Measurements from ENCODE around the gene TDRD6. TPM values are rescaled to one million over a fixed set of nuclear protein-coding genes. Genes with fewer than 3 reads are reported as not detected.
"Not testable (repeated sequence)": the region's sequence is repeated elsewhere in the genome, so short reads cannot be mapped to it uniquely, and the experiment has no call there.

TDRD6 gene
- total RNA-seq, 1 donor from 2014 or later = 0.52 TPM

- Histone ChIP-seq H3K27ac (ENCODE audit: low read depth, low read length) (no peak overlapping the region), H3K4me1 (ENCODE audit: control insufficient read depth in 3 of 3, insufficient read depth in 3 of 3, low read length in 3 of 3) (no peaks in the 10 kb centered on the region), H3K27me3 (ENCODE audit: control insufficient read depth in 3 of 3, insufficient read depth in 3 of 3, low read length in 3 of 3) (peaks cover 0 to 6% (median 6%) of the 10 kb centered on the region in 3 donors), H3K4me3 (ENCODE audit: low read length in 3 of 3) (no peak overlapping the region), H3K36me3 (ENCODE audit: control insufficient read depth in 3 of 3, insufficient read depth in 3 of 3, low read length in 3 of 3) (no peaks in the 10 kb centered on the region), H3K9ac (ENCODE audit: low read depth in 1 of 3, low read length in 3 of 3) (no peak overlapping the region), H3K9me3 (ENCODE audit: control insufficient read depth in 3 of 3, low read length in 3 of 3) (no peaks in the 10 kb centered on the region)
Observed at GRCh38 chr6:46741910-46742309, 54.2 kb downstream of the TDRD6 start.

GRCh38 chr6:46743425-46744158 lies 55.9 kb downstream of the TDRD6 start:
- Histone ChIP-seq H3K9ac (ENCODE audit: low read depth in 1 of 3, low read length in 3 of 3) (no peak overlapping the region), H3K9me3 (ENCODE audit: control insufficient read depth in 3 of 3, low read length in 3 of 3) (no peaks in the 10 kb centered on the region), H3K4me3 (ENCODE audit: low read length in 3 of 3) (no peak overlapping the region), H3K27ac (ENCODE audit: low read depth, low read length) (no peak overlapping the region), H3K4me1 (ENCODE audit: control insufficient read depth in 3 of 3, insufficient read depth in 3 of 3, low read length in 3 of 3) (no peaks in the 10 kb centered on the region), H3K27me3 (ENCODE audit: control insufficient read depth in 3 of 3, insufficient read depth in 3 of 3, low read length in 3 of 3) (peaks cover 0 to 3% (median 0%) of the 10 kb centered on the region in 3 donors), H3K36me3 (ENCODE audit: control insufficient read depth in 3 of 3, insufficient read depth in 3 of 3, low read length in 3 of 3) (no peaks in the 10 kb centered on the region)

- H3K36me3 ChIP-seq (ENCODE audit: control insufficient read depth in 3 of 3, insufficient read depth in 3 of 3, low read length in 3 of 3); H3K4me1 ChIP-seq (ENCODE audit: control insufficient read depth in 3 of 3, insufficient read depth in 3 of 3, low read length in 3 of 3); H3K4me3 ChIP-seq (ENCODE audit: low read length in 3 of 3); H3K27ac ChIP-seq (ENCODE audit: low read depth, low read length); H3K9me3 ChIP-seq (ENCODE audit: control insufficient read depth in 3 of 3, low read length in 3 of 3); H3K9ac ChIP-seq (ENCODE audit: low read depth in 1 of 3, low read length in 3 of 3); H3K27me3 ChIP-seq (ENCODE audit: control insufficient read depth in 3 of 3, insufficient read depth in 3 of 3, low read length in 3 of 3): not testable (repeated sequence)
Observed at GRCh38 chr6:46744159-46744725, 56.6 kb downstream of the TDRD6 start.

- no peaks in the 10 kb centered on the region for H3K36me3 ChIP-seq (ENCODE audit: control insufficient read depth in 3 of 3, insufficient read depth in 3 of 3, low read length in 3 of 3)
- H3K9me3 ChIP-seq (ENCODE audit: control insufficient read depth in 3 of 3, low read length in 3 of 3) = no peaks in the 10 kb centered on the region
- H3K4me3 ChIP-seq (ENCODE audit: low read length in 3 of 3) = no peak overlapping the region
- H3K4me1 ChIP-seq (ENCODE audit: control insufficient read depth in 3 of 3, insufficient read depth in 3 of 3, low read length in 3 of 3) = no peaks in the 10 kb centered on the region
- H3K27me3 ChIP-seq (ENCODE audit: control insufficient read depth in 3 of 3, insufficient read depth in 3 of 3, low read length in 3 of 3) = peaks cover 0 to 3% (median 0%) of the 10 kb centered on the region in 3 donors
- no peak overlapping the region for H3K9ac ChIP-seq (ENCODE audit: low read depth in 1 of 3, low read length in 3 of 3)
- H3K27ac ChIP-seq (ENCODE audit: low read depth, low read length) = no peak overlapping the region
Observed at GRCh38 chr6:46745973-46746372, 58.3 kb downstream of the TDRD6 start.

- H3K4me3 ChIP-seq (ENCODE audit: low read length in 3 of 3) = no peak within 1 kb of the TSS
- no peak within 1 kb of the TSS for H3K27ac ChIP-seq (ENCODE audit: low read depth, low read length)
- H3K36me3 ChIP-seq (ENCODE audit: control insufficient read depth in 3 of 3, insufficient read depth in 3 of 3, low read length in 3 of 3) = no peaks in the 10 kb centered on the region
- H3K9ac ChIP-seq (ENCODE audit: low read depth in 1 of 3, low read length in 3 of 3) = no peak within 1 kb of the TSS
- H3K4me1 ChIP-seq (ENCODE audit: control insufficient read depth in 3 of 3, insufficient read depth in 3 of 3, low read length in 3 of 3) = no peaks in the 10 kb centered on the region
- peaks cover 0 to 3% (median 0%) of the 10 kb centered on the region in 3 donors for H3K27me3 ChIP-seq (ENCODE audit: control insufficient read depth in 3 of 3, insufficient read depth in 3 of 3, low read length in 3 of 3)
- no peaks in the 10 kb centered on the region for H3K9me3 ChIP-seq (ENCODE audit: control insufficient read depth in 3 of 3, low read length in 3 of 3)
Observed at GRCh38 chr6:46746696-46747095, 59.0 kb downstream of the TDRD6 start, which contains the start of gene ANKRD66. Gene ANKRD66 (plus strand): TSS chr6:46746933. CDS start chr6:46751949, 5,016 bp downstream.

- Histone ChIP-seq H3K9me3 (ENCODE audit: control insufficient read depth in 3 of 3, low read length in 3 of 3) (no peaks in the 10 kb centered on the region), H3K27ac (ENCODE audit: low read depth, low read length) (no peak overlapping the region), H3K4me3 (ENCODE audit: low read length in 3 of 3) (no peak overlapping the region), H3K27me3 (ENCODE audit: control insufficient read depth in 3 of 3, insufficient read depth in 3 of 3, low read length in 3 of 3) (peaks cover 0 to 3% (median 0%) of the 10 kb centered on the region in 3 donors), H3K36me3 (ENCODE audit: control insufficient read depth in 3 of 3, insufficient read depth in 3 of 3, low read length in 3 of 3) (no peaks in the 10 kb centered on the region), H3K9ac (ENCODE audit: low read depth in 1 of 3, low read length in 3 of 3) (no peak overlapping the region), H3K4me1 (ENCODE audit: control insufficient read depth in 3 of 3, insufficient read depth in 3 of 3, low read length in 3 of 3) (no peaks in the 10 kb centered on the region)
Observed at GRCh38 chr6:46748940-46749503, 61.3 kb downstream of the TDRD6 start.

- Histone ChIP-seq H3K36me3 (ENCODE audit: control insufficient read depth in 3 of 3, insufficient read depth in 3 of 3, low read length in 3 of 3) (no peaks in the 10 kb centered on the region), H3K9me3 (ENCODE audit: control insufficient read depth in 3 of 3, low read length in 3 of 3) (no peaks in the 10 kb centered on the region), H3K27ac (ENCODE audit: low read depth, low read length) (no peak overlapping the region), H3K4me3 (ENCODE audit: low read length in 3 of 3) (no peak overlapping the region), H3K4me1 (ENCODE audit: control insufficient read depth in 3 of 3, insufficient read depth in 3 of 3, low read length in 3 of 3) (no peaks in the 10 kb centered on the region), H3K9ac (ENCODE audit: low read depth in 1 of 3, low read length in 3 of 3) (no peak overlapping the region), H3K27me3 (ENCODE audit: control insufficient read depth in 3 of 3, insufficient read depth in 3 of 3, low read length in 3 of 3) (no peaks in the 10 kb centered on the region)
Observed at GRCh38 chr6:46749731-46750130, 62.0 kb downstream of the TDRD6 start.

GRCh38 chr6:46751658-46752057 lies 64.0 kb downstream of the TDRD6 start:
- H3K9me3 ChIP-seq (ENCODE audit: control insufficient read depth in 3 of 3, low read length in 3 of 3) = no peaks in the 10 kb centered on the region
- H3K4me3 ChIP-seq (ENCODE audit: low read length in 3 of 3) = no peak overlapping the region
- H3K27me3 ChIP-seq (ENCODE audit: control insufficient read depth in 3 of 3, insufficient read depth in 3 of 3, low read length in 3 of 3) = no peaks in the 10 kb centered on the region
- peaks cover 0 to 1% (median 1%) of the 10 kb centered on the region in 3 donors for H3K4me1 ChIP-seq (ENCODE audit: control insufficient read depth in 3 of 3, insufficient read depth in 3 of 3, low read length in 3 of 3)
- H3K36me3 ChIP-seq (ENCODE audit: control insufficient read depth in 3 of 3, insufficient read depth in 3 of 3, low read length in 3 of 3) = no peaks in the 10 kb centered on the region
- no peak overlapping the region for H3K9ac ChIP-seq (ENCODE audit: low read depth in 1 of 3, low read length in 3 of 3)
- H3K27ac ChIP-seq (ENCODE audit: low read depth, low read length) = no peak overlapping the region
